Measurements from ENCODE around the gene ASXL2.
"Not testable (repeated sequence)": the region's sequence is repeated elsewhere in the genome, so short reads cannot be mapped to it uniquely, and the experiment has no call there.

ASXL2 gene

GRCh38 chr2:25851740-25852503 lies 26.4 kb downstream of the ASXL2 start:
- peak; percentile 33 for TF ChIP-seq CTCF (IDR thresholded peaks at IDR 0.05; ENCODE audit: extremely low read depth, missing control alignments)
- DNase-seq (ENCODE audit: low spot score): peak; percentile 65

GRCh38 chr2:25850400-25850799 lies 27.9 kb downstream of the ASXL2 start:
- DNase-seq (ENCODE audit: low spot score): not testable (repeated sequence)

GRCh38 chr2:25849350-25849749 lies 28.9 kb downstream of the ASXL2 start:
- DNase-seq (ENCODE audit: low spot score): not testable (repeated sequence)

GRCh38 chr2:25845843-25846505 lies 32.3 kb downstream of the ASXL2 start:
- no peak for TF ChIP-seq CTCF (IDR thresholded peaks at IDR 0.05; ENCODE audit: extremely low read depth, missing control alignments)
- DNase-seq (ENCODE audit: low spot score): no peak

GRCh38 chr2:25844089-25844488 lies 34.2 kb downstream of the ASXL2 start:
- no peak for TF ChIP-seq CTCF (IDR thresholded peaks at IDR 0.05; ENCODE audit: extremely low read depth, missing control alignments)
- no peak for DNase-seq (ENCODE audit: low spot score)

- no peak for TF ChIP-seq CTCF (IDR thresholded peaks at IDR 0.05; ENCODE audit: extremely low read depth, missing control alignments)
- DNase-seq (ENCODE audit: low spot score): no peak
Measured at GRCh38 chr2:25842155-25842554, 36.1 kb downstream of the ASXL2 start.

- no peak for TF ChIP-seq CTCF (IDR thresholded peaks at IDR 0.05; ENCODE audit: extremely low read depth, missing control alignments)
- no peak for DNase-seq (ENCODE audit: low spot score)
Measured at GRCh38 chr2:25838152-25838756, 40.0 kb downstream of the ASXL2 start.

- DNase-seq (ENCODE audit: low spot score): no peak
- no peak for TF ChIP-seq CTCF (IDR thresholded peaks at IDR 0.05; ENCODE audit: extremely low read depth, missing control alignments)
Measured at GRCh38 chr2:25835906-25836305, 42.4 kb downstream of the ASXL2 start.
